SJSA1 (cell line): ENCODE data around the gene NPHS2. TPM values are rescaled to one million over a fixed set of nuclear protein-coding genes. Genes with fewer than 3 reads are reported as not detected.
"Not testable (repeated sequence)": the region's sequence is repeated elsewhere in the genome, so short reads cannot be mapped to it uniquely, and the experiment has no call there.

Experiments
- DNase-seq, 2 experiments: peaks; one replicate each; pipeline ENCODE4 v3.0.0-alpha.2; 2015 to 2020; ENCODE audit warnings: low spot score in 2 of 2, low read depth in 1 of 2
- H3K27ac ChIP-seq: fragments of 250-450 bp; sonication (Bioruptor Pico); 2 replicates; pipeline ENCODE4 v1.5.1; 2020; ENCODE audit warnings: mild to moderate bottlenecking, moderate library complexity
- H3K27me3 ChIP-seq: fragments of 250-450 bp; sonication (Bioruptor Pico); replicated peaks from 2 replicates; pipeline ENCODE4 v1.5.1; 2020; ENCODE audit warnings: mild to moderate bottlenecking, moderate library complexity
- H3K36me3 ChIP-seq: fragments of 250-450 bp; sonication (Bioruptor Pico); 2 replicates; pipeline ENCODE4 v1.5.1; 2020; ENCODE audit warnings: mild to moderate bottlenecking
- H3K4me1 ChIP-seq: fragments of 250-450 bp; sonication (Bioruptor Pico); replicated peaks from 2 replicates; pipeline ENCODE4 v1.6.1; 2021; ENCODE audit warnings: mild to moderate bottlenecking
- H3K4me3 ChIP-seq: fragments of 250-450 bp; sonication (Bioruptor Pico); 2 replicates; pipeline ENCODE4 v1.5.1; 2020; ENCODE audit warnings: mild to moderate bottlenecking
- H3K9me3 ChIP-seq: fragments of 250-450 bp; sonication (Bioruptor Pico); replicated peaks from 2 replicates; pipeline ENCODE4 v1.5.1; 2020; ENCODE audit warnings: mild to moderate bottlenecking
- total RNA-seq: library from RNA; depleted of rRNA; stranded (reverse); fragments of >200 nt; shearing (Covaris generic); gene quantifications from 2 replicates; pipeline ENCODE4 v1.2.3, GENCODE V29; 2014

Gene NPHS2
- total RNA-seq, 1 experiment from 2014 or later = not detected

GRCh38 chr1:179583771-179584320, 8.1 kb upstream of the NPHS2 start:
- no peaks in the 10 kb centered on the region for H3K4me1 ChIP-seq
- no peak for DNase-seq
- H3K27me3 ChIP-seq = peaks cover 38% of the 10 kb centered on the region
- no peak overlapping the region for H3K27ac ChIP-seq
- no peaks in the 10 kb centered on the region for H3K9me3 ChIP-seq
- H3K36me3 ChIP-seq = no peaks in the 10 kb centered on the region
- no peak overlapping the region for H3K4me3 ChIP-seq

- Histone ChIP-seq H3K27me3 (peaks cover 56% of the 10 kb centered on the region), H3K36me3 (no peaks in the 10 kb centered on the region), H3K9me3 (no peaks in the 10 kb centered on the region), H3K27ac (no peak overlapping the region), H3K4me1 (no peaks in the 10 kb centered on the region), H3K4me3 (no peak overlapping the region)
- no peak for DNase-seq
These were observed 761 bp upstream of the NPHS2 start for GRCh38 chr1:179576509-179576908.

GRCh38 chr1:179558078-179558477, 17.7 kb downstream of the NPHS2 start:
- no peaks in the 10 kb centered on the region for H3K4me1 ChIP-seq
- peaks cover 2% of the 10 kb centered on the region for H3K27me3 ChIP-seq
- no peaks in the 10 kb centered on the region for H3K9me3 ChIP-seq
- no peak for DNase-seq
- H3K27ac ChIP-seq = no peak overlapping the region
- H3K4me3 ChIP-seq = no peak overlapping the region
- H3K36me3 ChIP-seq = no peaks in the 10 kb centered on the region

- H3K4me3 ChIP-seq = no peak overlapping the region
These were observed 21.3 kb downstream of the NPHS2 start for GRCh38 chr1:179554427-179554826.

GRCh38 chr1:179550746-179551682, 24.7 kb downstream of the NPHS2 start:
- no peak overlapping the region for H3K4me3 ChIP-seq
- H3K4me1 ChIP-seq = peaks cover 18% of the 10 kb centered on the region
- DNase-seq = peak; percentile 68 to 78
- H3K27ac ChIP-seq = peak overlapping the region; percentile 87
- H3K36me3 ChIP-seq = no peaks in the 10 kb centered on the region
- no peaks in the 10 kb centered on the region for H3K27me3 ChIP-seq
- H3K9me3 ChIP-seq = no peaks in the 10 kb centered on the region

More at GRCh38 chr1:179554427-179554826, 21.3 kb downstream of the NPHS2 start:
- no peaks in the 10 kb centered on the region for H3K9me3 ChIP-seq
- no peaks in the 10 kb centered on the region for H3K36me3 ChIP-seq
- no peak for DNase-seq
- H3K4me1 ChIP-seq = peaks cover 18% of the 10 kb centered on the region
- no peak overlapping the region for H3K27ac ChIP-seq
- peaks cover 2% of the 10 kb centered on the region; the same call in 1 of the 2 replicates for H3K27me3 ChIP-seq

- H3K27me3 ChIP-seq = no peaks in the 10 kb centered on the region
- H3K27ac ChIP-seq = no peak overlapping the region
- H3K36me3 ChIP-seq = no peaks in the 10 kb centered on the region
- no peak overlapping the region for H3K4me3 ChIP-seq
- H3K4me1 ChIP-seq = peaks cover 18% of the 10 kb centered on the region
- no peaks in the 10 kb centered on the region for H3K9me3 ChIP-seq
- DNase-seq = no peak
These were observed 26.4 kb downstream of the NPHS2 start for GRCh38 chr1:179549368-179549700.

- Histone ChIP-seq H3K4me3 (no peak overlapping the region), H3K9me3 (no peaks in the 10 kb centered on the region), H3K27ac (no peak overlapping the region), H3K4me1 (peaks cover 18% of the 10 kb centered on the region), H3K27me3 (no peaks in the 10 kb centered on the region), H3K36me3 (no peaks in the 10 kb centered on the region)
- DNase-seq = no peak
These were observed 26.9 kb downstream of the NPHS2 start for GRCh38 chr1:179548666-179549367.

GRCh38 chr1:179547021-179547535, 28.7 kb downstream of the NPHS2 start:
- Histone ChIP-seq H3K36me3 (no peaks in the 10 kb centered on the region), H3K9me3 (no peaks in the 10 kb centered on the region), H3K4me1 (peaks cover 18% of the 10 kb centered on the region), H3K27me3 (peaks cover 4% of the 10 kb centered on the region; the same call in 1 of the 2 replicates), H3K4me3 (no peak overlapping the region), H3K27ac (no peak overlapping the region)
- DNase-seq = no peak

GRCh38 chr1:179545321-179545720, 30.4 kb downstream of the NPHS2 start:
- peaks cover under 1% of the 10 kb centered on the region; the same call in 1 of the 2 replicates for H3K4me1 ChIP-seq
- no peak overlapping the region for H3K27ac ChIP-seq
- peaks cover 4% of the 10 kb centered on the region; the same call in 1 of the 2 replicates for H3K27me3 ChIP-seq
- H3K9me3 ChIP-seq = no peaks in the 10 kb centered on the region
- no peaks in the 10 kb centered on the region for H3K36me3 ChIP-seq
- H3K4me3 ChIP-seq = no peak overlapping the region
- no peak for DNase-seq

GRCh38 chr1:179541774-179542173, 34.0 kb downstream of the NPHS2 start:
- H3K27ac ChIP-seq = no peak overlapping the region
- H3K9me3 ChIP-seq = no peaks in the 10 kb centered on the region
- DNase-seq = no peak
- H3K27me3 ChIP-seq = peaks cover 4% of the 10 kb centered on the region; the same call in 1 of the 2 replicates
- H3K4me3 ChIP-seq = no peak overlapping the region
- no peaks in the 10 kb centered on the region for H3K36me3 ChIP-seq
- no peaks in the 10 kb centered on the region for H3K4me1 ChIP-seq

GRCh38 chr1:179530352-179530751, 45.4 kb downstream of the NPHS2 start:
- no peaks in the 10 kb centered on the region for H3K9me3 ChIP-seq
- no peaks in the 10 kb centered on the region for H3K36me3 ChIP-seq
- DNase-seq = no peak
- no peaks in the 10 kb centered on the region for H3K4me1 ChIP-seq
- no peak overlapping the region for H3K4me3 ChIP-seq
- H3K27me3 ChIP-seq = no peaks in the 10 kb centered on the region
- H3K27ac ChIP-seq = no peak overlapping the region

GRCh38 chr1:179529482-179530195, 46.1 kb downstream of the NPHS2 start:
- no peaks in the 10 kb centered on the region for H3K9me3 ChIP-seq
- H3K4me1 ChIP-seq = no peaks in the 10 kb centered on the region
- H3K4me3 ChIP-seq = no peak overlapping the region
- H3K27ac ChIP-seq = no peak overlapping the region
- H3K27me3 ChIP-seq = no peaks in the 10 kb centered on the region
- DNase-seq = no peak
- no peaks in the 10 kb centered on the region for H3K36me3 ChIP-seq

GRCh38 chr1:179518544-179518943, 57.2 kb downstream of the NPHS2 start:
- not testable (repeated sequence) for H3K27me3 ChIP-seq

More at GRCh38 chr1:179518544-179518943, 57.2 kb downstream of the NPHS2 start:
- not testable (repeated sequence) for H3K4me3 ChIP-seq, H3K9me3 ChIP-seq, H3K4me1 ChIP-seq, H3K27ac ChIP-seq, DNase-seq, H3K36me3 ChIP-seq
